HepG2 (cell line): Measurements from ENCODE around the gene ACVR1C. TPM values are rescaled to one million over a fixed set of nuclear protein-coding genes. Genes with fewer than 3 reads are reported as not detected.

Experiments
- ARID4A ChIP-seq: sonication (generic); formaldehyde crosslinking; IDR thresholded peaks from 2 replicates; pipeline ENCODE4 v1.5.0; 2020; ENCODE audit warnings: mild to moderate bottlenecking, missing genetic modification reagents, borderline replicate concordance
- ARID5B ChIP-seq: IDR thresholded peaks from 2 replicates; pipeline ENCODE4 v1.4.0; 2020; ENCODE audit warnings: mild to moderate bottlenecking, missing genetic modification reagents
- FOXO4 ChIP-seq: sonication (generic); formaldehyde crosslinking; conservative IDR thresholded peaks from 2 replicates; pipeline ENCODE4 v1.8.1; 2023; ENCODE audit warnings: missing genetic modification reagents
- KDM5B ChIP-seq: sonication (generic); formaldehyde crosslinking; IDR thresholded peaks from 2 replicates; pipeline ENCODE4 v1.4.0; 2020; ENCODE audit warnings: missing genetic modification reagents, mild to moderate bottlenecking, borderline replicate concordance
- NFAT5 ChIP-seq: sonication (generic); formaldehyde crosslinking; IDR thresholded peaks from 2 replicates; pipeline ENCODE4 v1.4.0; 2020; ENCODE audit warnings: missing genetic modification reagents
- ZFP36L1 ChIP-seq: sonication (generic); formaldehyde crosslinking; IDR thresholded peaks from 2 replicates; pipeline ENCODE4 v1.8.0; 2022; ENCODE audit warnings: mild to moderate bottlenecking, missing genetic modification reagents, moderate library complexity
- ZNF12 ChIP-seq: sonication (generic); formaldehyde crosslinking; IDR thresholded peaks from 2 replicates; pipeline ENCODE4 v1.5.0; 2020; ENCODE audit warnings: missing genetic modification reagents
- ZNF563 ChIP-seq: sonication (generic); formaldehyde crosslinking; IDR thresholded peaks from 2 replicates; pipeline ENCODE4 v1.8.0; 2022; ENCODE audit warnings: mild to moderate bottlenecking, moderate library complexity, missing genetic modification reagents
- ZNF619 ChIP-seq: sonication (generic); formaldehyde crosslinking; IDR thresholded peaks from 2 replicates; pipeline ENCODE4 v1.4.0; 2020; ENCODE audit warnings: mild to moderate bottlenecking, missing genetic modification reagents
- ZNF883 ChIP-seq: sonication (generic); formaldehyde crosslinking; IDR thresholded peaks from 2 replicates; pipeline ENCODE4 v1.5.1; 2020; ENCODE audit warnings: mild to moderate bottlenecking, missing genetic modification reagents; ENCODE audit errors: not compliant biosample characterization
- polyA plus RNA-seq, 8 experiments: library from polyadenylated mRNA; depleted of rRNA in 3 of 8; stranded (reverse) in 7 of 8; unstranded in 1 of 8; fragments of >200 nt; fragmentation: Illumina TruSeq in 4 of 8; extraction: Trizol in 4 of 8; gene quantifications; 2 replicates each; pipeline versions ENCODE4 v1.2.1 to v1.2.3, GENCODE V29; 2011 to 2016; ENCODE audit warnings: low read depth in 4 of 8, missing spikeins in 1 of 8, mixed read lengths in 1 of 8; ENCODE audit not compliant: insufficient read depth in 1 of 8
- total RNA-seq, 5 experiments: library from RNA; depleted of rRNA; stranded (reverse); fragments of >200 nt; fragmentation: Illumina TruSeq; extraction: Trizol; gene quantifications; 2 replicates each; pipeline ENCODE4 v1.2.3, GENCODE V29; 2016; ENCODE audit warnings: low read depth in 1 of 5

ACVR1C gene
- total and polyA plus RNA-seq, 2 of the 13 experiments (the other 11 are each of a cell fraction or from before 2014, with no cell fraction given) = 0.05 to 1.0 TPM

GRCh38 chr2:157628477-157629415 lies at the start of gene ACVR1C (continued):
- TF ChIP-seq KDM5B (CRISPR knock-in tag) (0 out of 2 replicates have a peak, but pooled peaks have one; percentile 46), ZNF883 (no peak), ZNF563 (peak; percentile 71), ZNF619 (CRISPR knock-in tag) (no peak), NFAT5 (CRISPR knock-in tag) (0 out of 2 replicates have a peak, but pooled peaks have one; percentile 26), ZNF12 (CRISPR knock-in tag) (no peak), FOXO4 (CRISPR knock-in tag) (no peak), ZFP36L1 (CRISPR knock-in tag) (0 out of 2 replicates have a peak, but pooled peaks have one; percentile 10), ARID4A (CRISPR knock-in tag) (peak; percentile 63; the same call in 1 of the 2 replicates), ARID5B (CRISPR knock-in tag) (peak; percentile 21; the same call in 1 of the 2 replicates)
